Esophagus squamous epithelium (tissue), 4 donors: ENCODE measurements around the gene GNAI2.

Experiments
- POLR2A ChIP-seq, 4 donors: fragments of 450-650 bp; IDR thresholded peaks; one replicate each; pipeline ENCODE4 v1.6.1; 2017; ENCODE audit warnings: antibody characterized with exemption in 4 of 4, mild to moderate bottlenecking in 4 of 4, moderate library complexity in 3 of 4
- TF ChIP-seq, protein P1 (sequence below), 6 experiments: fragments of 450-650 bp in 4 of 6; fragments of 200-600 bp in 2 of 6; sonication (generic) in 2 of 6; IDR thresholded peaks; one replicate each; pipeline ENCODE4 v1.5.1; 2016 to 2019; ENCODE audit warnings: antibody characterized with exemption in 6 of 6, mild to moderate bottlenecking in 4 of 6, moderate library complexity in 4 of 6

DNA sequence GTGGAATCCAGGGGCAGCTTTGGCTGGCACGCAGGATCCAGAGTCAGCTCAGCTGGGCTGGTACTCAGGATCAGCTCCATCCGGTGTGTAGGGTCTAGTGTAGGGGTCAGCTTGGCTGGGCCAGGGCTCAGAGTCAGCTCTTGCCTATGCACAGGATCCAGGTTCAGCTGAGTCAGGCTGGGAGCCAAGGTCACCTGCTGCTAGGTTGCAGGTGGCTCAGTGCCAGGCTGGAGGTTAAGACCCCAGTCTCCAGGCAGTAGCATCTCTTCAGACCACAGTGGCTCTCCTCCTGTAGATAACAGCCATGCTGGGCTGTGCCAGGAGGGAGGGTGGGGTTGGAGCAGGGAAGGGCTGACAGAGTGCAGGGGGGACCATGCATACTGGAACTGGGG, 61.4 kb downstream of the GNAI2 start:
- TF ChIP-seq, protein P1, sequence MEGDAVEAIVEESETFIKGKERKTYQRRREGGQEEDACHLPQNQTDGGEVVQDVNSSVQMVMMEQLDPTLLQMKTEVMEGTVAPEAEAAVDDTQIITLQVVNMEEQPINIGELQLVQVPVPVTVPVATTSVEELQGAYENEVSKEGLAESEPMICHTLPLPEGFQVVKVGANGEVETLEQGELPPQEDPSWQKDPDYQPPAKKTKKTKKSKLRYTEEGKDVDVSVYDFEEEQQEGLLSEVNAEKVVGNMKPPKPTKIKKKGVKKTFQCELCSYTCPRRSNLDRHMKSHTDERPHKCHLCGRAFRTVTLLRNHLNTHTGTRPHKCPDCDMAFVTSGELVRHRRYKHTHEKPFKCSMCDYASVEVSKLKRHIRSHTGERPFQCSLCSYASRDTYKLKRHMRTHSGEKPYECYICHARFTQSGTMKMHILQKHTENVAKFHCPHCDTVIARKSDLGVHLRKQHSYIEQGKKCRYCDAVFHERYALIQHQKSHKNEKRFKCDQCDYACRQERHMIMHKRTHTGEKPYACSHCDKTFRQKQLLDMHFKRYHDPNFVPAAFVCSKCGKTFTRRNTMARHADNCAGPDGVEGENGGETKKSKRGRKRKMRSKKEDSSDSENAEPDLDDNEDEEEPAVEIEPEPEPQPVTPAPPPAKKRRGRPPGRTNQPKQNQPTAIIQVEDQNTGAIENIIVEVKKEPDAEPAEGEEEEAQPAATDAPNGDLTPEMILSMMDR (IDR thresholded peaks at IDR 0.05) = no peak
- TF ChIP-seq POLR2A (IDR thresholded peaks at IDR 0.05) = no peak
